HepG2 (cell line): Measurements from ENCODE around the gene TPRN. TPM values are rescaled to one million over a fixed set of nuclear protein-coding genes. Genes with fewer than 3 reads are reported as not detected.

Experiments used
- ATAD3A ChIP-seq: sonication (generic); formaldehyde crosslinking; IDR thresholded peaks from 2 replicates; pipeline ENCODE4 v1.4.0; 2020; ENCODE audit warnings: missing genetic modification reagents
- CBX5 ChIP-seq: sonication (generic); formaldehyde crosslinking; IDR thresholded peaks from 2 replicates; pipeline ENCODE4 v1.4.0; 2020; ENCODE audit warnings: missing genetic modification reagents, borderline replicate concordance
- ETV6 ChIP-seq: sonication (generic); formaldehyde crosslinking; conservative IDR thresholded peaks from 2 replicates; pipeline ENCODE4 v1.4.0; 2020; ENCODE audit warnings: missing genetic modification reagents
- HCFC1 ChIP-seq: fragments of 150-350 bp; IDR thresholded peaks from 2 replicates; pipeline ENCODE4 v1.6.1; 2014; ENCODE audit warnings: low read depth, low read length
- HOXA3 ChIP-seq: sonication (generic); formaldehyde crosslinking; IDR thresholded peaks from 2 replicates; pipeline ENCODE4 v1.5.0; 2020; ENCODE audit warnings: missing genetic modification reagents
- JDP2 ChIP-seq: sonication (generic); formaldehyde crosslinking; IDR thresholded peaks from 2 replicates; pipeline ENCODE4 v1.8.1; 2022; ENCODE audit warnings: missing genetic modification reagents, borderline replicate concordance
- NKX3-1 ChIP-seq: sonication (generic); formaldehyde crosslinking; IDR thresholded peaks from 2 replicates; pipeline ENCODE4 v1.5.0; 2020; ENCODE audit warnings: missing genetic modification reagents
- NR2C2 ChIP-seq: sonication (generic); formaldehyde crosslinking; IDR thresholded peaks from 2 replicates; pipeline ENCODE4 v1.4.0; 2020; ENCODE audit warnings: missing genetic modification reagents, mild to moderate bottlenecking, moderate library complexity, borderline replicate concordance
- PPARG ChIP-seq: conservative IDR thresholded peaks from 2 replicates; pipeline ENCODE4 v1.6.1; 2016; ENCODE audit warnings: missing biosample characterization, missing genetic modification reagents
- PRMT3 ChIP-seq: sonication (generic); formaldehyde crosslinking; IDR thresholded peaks from 2 replicates; pipeline ENCODE4 v1.8.1; 2022; ENCODE audit warnings: low read depth, mild to moderate bottlenecking, moderate library complexity, missing genetic modification reagents, borderline replicate concordance
- RAD21 ChIP-seq: fragments of 450-650 bp; formaldehyde crosslinking; IDR thresholded peaks from 2 replicates; pipeline ENCODE4 v1.5.0; 2020; ENCODE audit warnings: mild to moderate bottlenecking
- SNAPC2 ChIP-seq: sonication (generic); formaldehyde crosslinking; IDR thresholded peaks from 2 replicates; pipeline ENCODE4 v1.8.1; 2022; ENCODE audit warnings: mild to moderate bottlenecking, missing genetic modification reagents
- U2AF1 ChIP-seq: fragments of 200-400 bp; formaldehyde crosslinking; optimal IDR thresholded peaks from 2 replicates; pipeline ENCODE3; 2017; ENCODE audit warnings: mild to moderate bottlenecking, low read depth, low read length
- ZNF207 ChIP-seq: fragments of 450-650 bp; IDR thresholded peaks from 2 replicates; pipeline ENCODE4 v1.6.1; 2016; ENCODE audit warnings: antibody characterized with exemption, borderline replicate concordance
- ZNF430 ChIP-seq: sonication (generic); formaldehyde crosslinking; IDR thresholded peaks from 2 replicates; pipeline ENCODE4 v1.9.0; 2021; ENCODE audit warnings: mild to moderate bottlenecking, missing genetic modification reagents
- ZNF75D ChIP-seq: sonication (generic); formaldehyde crosslinking; IDR thresholded peaks from 2 replicates; pipeline ENCODE4 v1.8.1; 2023; ENCODE audit warnings: missing genetic modification reagents, mild to moderate bottlenecking, borderline replicate concordance
- ZNF768 ChIP-seq: sonication (generic); formaldehyde crosslinking; IDR thresholded peaks from 2 replicates; pipeline ENCODE4 v1.4.0; 2020; ENCODE audit warnings: missing genetic modification reagents
- ZNF780A ChIP-seq: sonication (generic); formaldehyde crosslinking; IDR thresholded peaks from 2 replicates; pipeline ENCODE4 v1.8.0; 2022; ENCODE audit warnings: mild to moderate bottlenecking, missing genetic modification reagents, moderate library complexity
- ZSCAN21 ChIP-seq: sonication (generic); formaldehyde crosslinking; IDR thresholded peaks from 2 replicates; pipeline ENCODE4 v1.8.0; 2022; ENCODE audit warnings: mild to moderate bottlenecking, missing genetic modification reagents, moderate library complexity, borderline replicate concordance
- polyA plus RNA-seq, 8 experiments: library from polyadenylated mRNA; depleted of rRNA in 3 of 8; stranded (reverse) in 7 of 8; unstranded in 1 of 8; fragments of >200 nt; fragmentation: Illumina TruSeq in 4 of 8; extraction: Trizol in 4 of 8; gene quantifications; 2 replicates each; pipeline versions ENCODE4 v1.2.1 to v1.2.3, GENCODE V29; 2011 to 2016; ENCODE audit warnings: low read depth in 4 of 8, missing spikeins in 1 of 8, mixed read lengths in 1 of 8; ENCODE audit not compliant: insufficient read depth in 1 of 8
- total RNA-seq, 5 experiments: library from RNA; depleted of rRNA; stranded (reverse); fragments of >200 nt; fragmentation: Illumina TruSeq; extraction: Trizol; gene quantifications; 2 replicates each; pipeline ENCODE4 v1.2.3, GENCODE V29; 2016; ENCODE audit warnings: low read depth in 1 of 5
- TF ChIP-seq, protein P1 (sequence below): sonication (generic); formaldehyde crosslinking; IDR thresholded peaks from 2 replicates; pipeline ENCODE4 v1.4.0; 2020; ENCODE audit warnings: mild to moderate bottlenecking, missing genetic modification reagents
- TF ChIP-seq, protein P2 (sequence below): IDR thresholded peaks from 2 replicates; pipeline ENCODE4 v1.6.1; 2016; ENCODE audit warnings: low read depth
- TF ChIP-seq, protein P3 (sequence below): sonication (generic); formaldehyde crosslinking; IDR thresholded peaks from 2 replicates; pipeline ENCODE4 v1.5.1; 2020; ENCODE audit warnings: missing genetic modification reagents, mild to moderate bottlenecking, borderline replicate concordance
- TF ChIP-seq, protein P4 (sequence below): IDR thresholded peaks from 2 replicates; pipeline ENCODE4 v1.6.1; 2016; ENCODE audit warnings: missing compliant biosample characterization, missing genetic modification reagents, borderline replicate concordance
- TF ChIP-seq, protein P5 (sequence below): sonication (generic); formaldehyde crosslinking; IDR thresholded peaks from 2 replicates; pipeline ENCODE4 v1.5.0; 2020; ENCODE audit warnings: missing genetic modification reagents

The TPRN gene
- total and polyA plus RNA-seq, 2 of the 13 experiments (the other 11 are each of a cell fraction or from before 2014, with no cell fraction given) = 10.1 to 19.2 TPM

DNA sequence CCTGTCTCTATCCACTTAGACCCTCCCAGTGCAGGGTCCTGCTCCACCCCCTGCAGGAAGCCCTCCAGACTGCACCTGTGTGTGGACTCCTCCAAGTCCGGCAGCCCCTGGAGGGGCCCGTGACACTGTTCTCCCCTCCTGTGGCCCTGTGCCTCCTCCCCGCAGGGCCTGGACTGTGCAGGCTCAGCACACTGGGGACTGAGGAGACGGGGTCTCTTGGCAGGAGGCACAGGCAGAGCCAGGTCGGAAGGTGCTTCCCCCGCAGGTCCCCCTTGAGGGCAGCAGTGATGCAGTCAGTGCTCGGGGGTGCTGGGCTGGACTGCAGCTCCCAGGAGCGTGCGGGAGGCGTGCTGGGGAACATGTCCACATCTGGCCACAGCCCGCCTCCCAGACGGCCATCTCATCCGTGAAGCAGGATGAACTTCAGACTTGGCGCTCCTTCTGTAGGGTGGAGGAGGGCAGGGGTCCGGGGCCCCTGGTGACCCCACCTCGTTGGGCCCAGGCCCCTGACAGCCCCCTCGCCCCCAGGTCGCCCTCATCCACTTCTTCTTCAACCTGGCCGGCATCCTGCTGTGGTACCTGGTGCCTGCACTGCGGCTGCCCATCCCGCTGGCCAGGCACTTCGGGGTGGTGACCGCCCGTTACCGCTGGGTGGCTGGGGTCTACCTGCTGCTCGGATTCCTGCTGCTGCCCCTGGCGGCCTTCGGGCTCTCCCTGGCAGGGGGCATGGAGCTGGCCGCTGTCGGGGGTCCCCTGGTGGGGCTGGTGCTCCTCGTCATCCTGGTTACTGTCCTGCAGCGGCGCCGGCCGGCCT lies 35.1 kb upstream of the TPRN start (continued):
- TF ChIP-seq U2AF1 (peak; percentile 26), PRMT3 (CRISPR knock-in tag) (no peak), JDP2 (CRISPR knock-in tag) (no peak; the same call in 1 of the 2 replicates), ETV6 (no peak), ZNF430 (CRISPR knock-in tag) (peak; percentile 38; the same call in 1 of the 2 replicates), NR2C2 (CRISPR knock-in tag) (no peak), SNAPC2 (peak; percentile 73; the same call in 1 of the 2 replicates), ZNF75D (no peak), ZNF780A (CRISPR knock-in tag) (no peak), NKX3-1 (CRISPR knock-in tag) (peak; percentile 42; the same call in 1 of the 2 replicates), ZNF207 (no peak), ATAD3A (CRISPR knock-in tag) (no peak), RAD21 (peak; percentile 20; the same call in 1 of the 2 replicates), CBX5 (no peak), HOXA3 (CRISPR knock-in tag) (peak; percentile 66; the same call in 1 of the 2 replicates), PPARG (no peak), HCFC1 (no peak), ZNF768 (peak; percentile 25; the same call in 1 of the 2 replicates), ZSCAN21 (peak; percentile 29; the same call in 1 of the 2 replicates)
- TF ChIP-seq, protein P1, sequence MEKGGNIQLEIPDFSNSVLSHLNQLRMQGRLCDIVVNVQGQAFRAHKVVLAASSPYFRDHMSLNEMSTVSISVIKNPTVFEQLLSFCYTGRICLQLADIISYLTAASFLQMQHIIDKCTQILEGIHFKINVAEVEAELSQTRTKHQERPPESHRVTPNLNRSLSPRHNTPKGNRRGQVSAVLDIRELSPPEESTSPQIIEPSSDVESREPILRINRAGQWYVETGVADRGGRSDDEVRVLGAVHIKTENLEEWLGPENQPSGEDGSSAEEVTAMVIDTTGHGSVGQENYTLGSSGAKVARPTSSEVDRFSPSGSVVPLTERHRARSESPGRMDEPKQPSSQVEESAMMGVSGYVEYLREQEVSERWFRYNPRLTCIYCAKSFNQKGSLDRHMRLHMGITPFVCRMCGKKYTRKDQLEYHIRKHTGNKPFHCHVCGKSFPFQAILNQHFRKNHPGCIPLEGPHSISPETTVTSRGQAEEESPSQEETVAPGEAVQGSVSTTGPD (CRISPR knock-in tag) = no peak
- TF ChIP-seq, protein P2, sequence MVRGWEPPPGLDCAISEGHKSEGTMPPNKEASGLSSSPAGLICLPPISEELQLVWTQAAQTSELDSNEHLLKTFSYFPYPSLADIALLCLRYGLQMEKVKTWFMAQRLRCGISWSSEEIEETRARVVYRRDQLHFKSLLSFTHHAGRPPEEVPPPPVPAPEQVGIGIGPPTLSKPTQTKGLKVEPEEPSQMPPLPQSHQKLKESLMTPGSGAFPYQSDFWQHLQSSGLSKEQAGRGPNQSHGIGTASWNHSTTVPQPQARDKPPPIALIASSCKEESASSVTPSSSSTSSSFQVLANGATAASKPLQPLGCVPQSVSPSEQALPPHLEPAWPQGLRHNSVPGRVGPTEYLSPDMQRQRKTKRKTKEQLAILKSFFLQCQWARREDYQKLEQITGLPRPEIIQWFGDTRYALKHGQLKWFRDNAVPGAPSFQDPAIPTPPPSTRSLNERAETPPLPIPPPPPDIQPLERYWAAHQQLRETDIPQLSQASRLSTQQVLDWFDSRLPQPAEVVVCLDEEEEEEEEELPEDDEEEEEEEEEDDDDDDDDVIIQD (CRISPR knock-in tag) = no peak
- TF ChIP-seq, protein P3, sequence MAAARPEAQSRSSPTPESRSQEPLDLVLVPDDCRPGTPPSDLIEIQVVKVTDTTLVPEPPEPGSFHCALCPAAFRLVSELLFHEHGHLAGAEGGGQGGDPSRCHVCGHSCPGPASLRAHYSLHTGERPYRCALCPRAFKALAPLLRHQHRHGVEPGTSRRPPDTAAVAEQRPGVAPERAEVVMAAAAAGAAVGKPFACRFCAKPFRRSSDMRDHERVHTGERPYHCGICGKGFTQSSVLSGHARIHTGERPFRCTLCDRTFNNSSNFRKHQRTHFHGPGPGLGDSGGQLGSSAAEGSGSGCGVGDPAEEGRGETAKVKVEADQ (CRISPR knock-in tag) = peak; percentile 59; the same call in 1 of the 2 replicates
- TF ChIP-seq, protein P4, sequence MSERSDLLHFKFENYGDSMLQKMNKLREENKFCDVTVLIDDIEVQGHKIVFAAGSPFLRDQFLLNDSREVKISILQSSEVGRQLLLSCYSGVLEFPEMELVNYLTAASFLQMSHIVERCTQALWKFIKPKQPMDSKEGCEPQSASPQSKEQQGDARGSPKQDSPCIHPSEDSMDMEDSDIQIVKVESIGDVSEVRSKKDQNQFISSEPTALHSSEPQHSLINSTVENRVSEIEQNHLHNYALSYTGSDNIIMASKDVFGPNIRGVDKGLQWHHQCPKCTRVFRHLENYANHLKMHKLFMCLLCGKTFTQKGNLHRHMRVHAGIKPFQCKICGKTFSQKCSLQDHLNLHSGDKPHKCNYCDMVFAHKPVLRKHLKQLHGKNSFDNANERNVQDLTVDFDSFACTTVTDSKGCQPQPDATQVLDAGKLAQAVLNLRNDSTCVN (CRISPR knock-in tag) = peak; percentile 44; the same call in 1 of the 2 replicates
- TF ChIP-seq, protein P5, sequence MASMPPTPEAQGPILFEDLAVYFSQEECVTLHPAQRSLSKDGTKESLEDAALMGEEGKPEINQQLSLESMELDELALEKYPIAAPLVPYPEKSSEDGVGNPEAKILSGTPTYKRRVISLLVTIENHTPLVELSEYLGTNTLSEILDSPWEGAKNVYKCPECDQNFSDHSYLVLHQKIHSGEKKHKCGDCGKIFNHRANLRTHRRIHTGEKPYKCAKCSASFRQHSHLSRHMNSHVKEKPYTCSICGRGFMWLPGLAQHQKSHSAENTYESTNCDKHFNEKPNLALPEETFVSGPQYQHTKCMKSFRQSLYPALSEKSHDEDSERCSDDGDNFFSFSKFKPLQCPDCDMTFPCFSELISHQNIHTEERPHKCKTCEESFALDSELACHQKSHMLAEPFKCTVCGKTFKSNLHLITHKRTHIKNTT = no peak
